Psoas muscle (tissue), 8 donors: ENCODE data around the gene SLC35A4. TPM values are rescaled to one million over a fixed set of nuclear protein-coding genes. Genes with fewer than 3 reads are reported as not detected.

Experiments used
- ATAC-seq, 4 donors: fragments of 200-7000 bp; cut with Tn5 transposase; one replicate each; pipeline ENCODE4 v1.9.1; 2020; ENCODE audit warnings: moderate library complexity in 3 of 4, mild to moderate bottlenecking in 2 of 4
- DNase-seq, 2 donors: peaks; one replicate each; pipeline ENCODE4 v3.0.0-alpha.2; 2020
- H3K27ac ChIP-seq: fragments of 200-600 bp; one replicate; pipeline ENCODE4 v1.8.0; 2022
- H3K27me3 ChIP-seq, 3 donors: fragments of 200-600 bp in 1 of 3; one replicate each; pipeline versions ENCODE4 v1.6.1 to v1.8.0; 2013 to 2022; ENCODE audit warnings: low read length in 2 of 3, mild to moderate bottlenecking in 2 of 3, moderate library complexity in 1 of 3; ENCODE audit not compliant: insufficient read depth in 3 of 3
- H3K36me3 ChIP-seq, 2 donors: fragments of 200-600 bp in 1 of 2; one replicate each; pipeline versions ENCODE4 v1.6.1 to v1.8.0; 2013 to 2022; ENCODE audit warnings: low read depth in 1 of 2, mild to moderate bottlenecking in 1 of 2, moderate library complexity in 1 of 2; ENCODE audit not compliant: insufficient read depth in 1 of 2
- H3K4me1 ChIP-seq: fragments of 200-600 bp; one replicate; pipeline ENCODE4 v1.8.0; 2022
- H3K4me3 ChIP-seq: fragments of 200-600 bp; one replicate; pipeline ENCODE4 v1.8.0; 2022; ENCODE audit warnings: mild to moderate bottlenecking
- H3K9me3 ChIP-seq: fragments of 200-600 bp; one replicate; pipeline ENCODE4 v1.8.0; 2022
- WGBS, 3 donors: extraction: QIAGEN DNeasy Blood & Tissue Kit; methylation state at CpG; one replicate each; pipeline versions ENCODE4 v1.1.6 to v1.1.7; 2013; 5-methylcytosine and 5-hydroxymethylcytosine counted together
- intact Hi-C, 2 donors: fragments of 100-400 bp; cut with DNase I; formaldehyde crosslinking; loops; one replicate each; pipeline versions ENCODE4 v1.11.0 to v1.14.2; 2022
- polyA plus RNA-seq, 3 donors: library from polyadenylated mRNA; stranded (reverse); fragments of 200-250 nt; gene quantifications; one replicate each; pipeline ENCODE4 v1.2.3, GENCODE V29; 2013
- total RNA-seq, 4 donors: library from RNA; stranded (reverse); fragmentation: NEBNext Ultra II Directional in 2 of 4; extraction: Animal tissue kit (Norgen Biotek cat#: 25700) in 2 of 4; gene quantifications; one replicate each; pipeline versions ENCODE4 v1.2.1 to v1.2.4, GENCODE V29; 2021 to 2023
- TF ChIP-seq, protein P1 (sequence below): fragments of 200-600 bp; IDR thresholded peaks from one replicate; pipeline ENCODE4 v1.8.0; 2022; ENCODE audit warnings: antibody characterized with exemption
- donor health status: healthy with polysubstance abuse.
- donor health status: DM: no; HTN: no; CAD: no; lungs with moderate emphysema.
- donor health status: Bipolar disorder and iron deficiency.
- donor health status: healthy.
- donor health status: DM: yes; HTN: yes; CAD: no.
- donor health status: DM: no; HTN: no; CAD: no.
- donor health status: DM: no; HTN: no; CAD: no.
- donor health status: DM: yes; HTN: yes; CAD: no.

The SLC35A4 gene
- total and polyA plus RNA-seq, 7 donors: 49.9 to 149 (median 108) TPM

DNA sequence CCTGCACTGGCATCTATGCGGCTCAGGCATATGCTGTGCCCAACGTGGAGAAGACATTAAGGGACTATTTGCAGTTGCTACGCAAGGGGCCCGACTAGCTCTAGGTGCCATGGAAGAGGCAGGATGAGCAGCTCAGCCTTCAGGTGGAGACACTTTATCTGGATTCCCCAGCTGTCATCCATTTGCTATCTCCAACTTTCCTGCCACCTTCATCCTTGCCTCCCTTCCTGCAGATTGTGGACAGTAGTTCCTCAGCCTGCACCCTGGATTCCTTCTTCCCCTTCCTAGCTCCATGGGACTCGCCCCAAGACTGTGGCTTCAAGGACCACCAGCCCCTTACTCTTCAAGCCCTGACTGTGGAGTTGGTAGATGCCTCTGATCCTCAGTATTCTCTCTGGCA lies 2.0 kb downstream of the SLC35A4 start:
- Histone ChIP-seq H3K27me3 (no peaks in the 10 kb centered on the region), H3K27ac (peak overlapping the region; percentile 97), H3K4me3 (no peak overlapping the region), H3K36me3 (peaks cover 7 to 34% of the 10 kb centered on the region in 2 donors), H3K9me3 (no peaks in the 10 kb centered on the region), H3K4me1 (peaks cover 88% of the 10 kb centered on the region)
- DNase-seq (no peak), ATAC-seq (no peak)
- 90 to 92% (median 91%) methylated on average over 5 of the region's 5 CpGs for WGBS, 3 donors
- intact Hi-C loops: loop anchor here (5.0 kb wide), 3 partner anchors 71 to 324 kb away; partner anchors contain the start of genes HARS1 (in 1 of the 2), HARS2 (in 1 of the 2) and TMCO6 (in 1 of the 2)
- TF ChIP-seq, protein P1, sequence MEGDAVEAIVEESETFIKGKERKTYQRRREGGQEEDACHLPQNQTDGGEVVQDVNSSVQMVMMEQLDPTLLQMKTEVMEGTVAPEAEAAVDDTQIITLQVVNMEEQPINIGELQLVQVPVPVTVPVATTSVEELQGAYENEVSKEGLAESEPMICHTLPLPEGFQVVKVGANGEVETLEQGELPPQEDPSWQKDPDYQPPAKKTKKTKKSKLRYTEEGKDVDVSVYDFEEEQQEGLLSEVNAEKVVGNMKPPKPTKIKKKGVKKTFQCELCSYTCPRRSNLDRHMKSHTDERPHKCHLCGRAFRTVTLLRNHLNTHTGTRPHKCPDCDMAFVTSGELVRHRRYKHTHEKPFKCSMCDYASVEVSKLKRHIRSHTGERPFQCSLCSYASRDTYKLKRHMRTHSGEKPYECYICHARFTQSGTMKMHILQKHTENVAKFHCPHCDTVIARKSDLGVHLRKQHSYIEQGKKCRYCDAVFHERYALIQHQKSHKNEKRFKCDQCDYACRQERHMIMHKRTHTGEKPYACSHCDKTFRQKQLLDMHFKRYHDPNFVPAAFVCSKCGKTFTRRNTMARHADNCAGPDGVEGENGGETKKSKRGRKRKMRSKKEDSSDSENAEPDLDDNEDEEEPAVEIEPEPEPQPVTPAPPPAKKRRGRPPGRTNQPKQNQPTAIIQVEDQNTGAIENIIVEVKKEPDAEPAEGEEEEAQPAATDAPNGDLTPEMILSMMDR: no peak

- Histone ChIP-seq H3K27ac (peak overlapping the region; percentile 97), H3K9me3 (no peaks in the 10 kb centered on the region), H3K27me3 (no peaks in the 10 kb centered on the region), H3K36me3 (peaks cover 7 to 32% of the 10 kb centered on the region in 2 donors), H3K4me3 (peak overlapping the region; percentile 12), H3K4me1 (peaks cover 82% of the 10 kb centered on the region)
- WGBS, 3 donors: 77 to 87% (median 82%) methylated on average over 22 of the region's 22 CpGs
- ATAC-seq (no peak), DNase-seq (no peak)
- intact Hi-C loops: loop anchor here (5.0 kb wide), 3 partner anchors 70 to 325 kb away; partner anchors contain the start of genes HARS1 (in 1 of the 2), HARS2 (in 1 of the 2) and TMCO6 (in 1 of the 2)
- TF ChIP-seq, protein P1: no peak
These were observed 2.6 kb downstream of the SLC35A4 start for GRCh38 chr5:140567136-140567818.

DNA sequence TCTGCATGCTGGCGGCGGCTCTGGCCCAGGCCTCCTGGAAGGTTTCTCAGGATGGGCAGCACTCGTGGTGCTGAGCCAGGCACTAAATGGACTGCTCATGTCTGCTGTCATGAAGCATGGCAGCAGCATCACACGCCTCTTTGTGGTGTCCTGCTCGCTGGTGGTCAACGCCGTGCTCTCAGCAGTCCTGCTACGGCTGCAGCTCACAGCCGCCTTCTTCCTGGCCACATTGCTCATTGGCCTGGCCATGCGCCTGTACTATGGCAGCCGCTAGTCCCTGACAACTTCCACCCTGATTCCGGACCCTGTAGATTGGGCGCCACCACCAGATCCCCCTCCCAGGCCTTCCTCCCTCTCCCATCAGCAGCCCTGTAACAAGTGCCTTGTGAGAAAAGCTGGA lies 3.2 kb downstream of the SLC35A4 start:
- DNase-seq (no peak), ATAC-seq (no peak)
- H3K9me3 ChIP-seq: no peaks in the 10 kb centered on the region
- intact Hi-C loops: loop anchor here (5.0 kb wide), 3 partner anchors 69 to 326 kb away; partner anchors contain the start of genes HARS1 (in 1 of the 2), HARS2 (in 1 of the 2) and TMCO6 (in 1 of the 2)
- TF ChIP-seq, protein P1: no peak
- H3K27ac ChIP-seq: peak overlapping the region; percentile 97
- H3K4me3 ChIP-seq: no peak overlapping the region
- 94 to 96% (median 94%) methylated on average over 13 of the region's 13 CpGs for WGBS, 3 donors
- H3K4me1 ChIP-seq: peaks cover 76% of the 10 kb centered on the region
- no peaks in the 10 kb centered on the region for H3K27me3 ChIP-seq
- peaks cover 7 to 32% of the 10 kb centered on the region in 2 donors for H3K36me3 ChIP-seq

- Histone ChIP-seq H3K27ac (peak overlapping the region; percentile 97), H3K27me3 (no peaks in the 10 kb centered on the region), H3K4me3 (peak overlapping the region; percentile 34), H3K36me3 (peaks cover 7 to 32% of the 10 kb centered on the region in 2 donors), H3K4me1 (peaks cover 69% of the 10 kb centered on the region), H3K9me3 (no peaks in the 10 kb centered on the region)
- TF ChIP-seq, protein P1: no peak
- no peak for DNase-seq
- no peak for ATAC-seq
- intact Hi-C loops: loop anchor here (5.0 kb wide), 3 partner anchors 69 to 326 kb away; partner anchors contain the start of genes HARS1 (in 1 of the 2), HARS2 (in 1 of the 2) and TMCO6 (in 1 of the 2)
- 74 to 97% (median 96%) methylated on average over 2 of the region's 2 CpGs for WGBS, 3 donors
These were observed 3.9 kb downstream of the SLC35A4 start for GRCh38 chr5:140568443-140569063.
